HCT116 (cell line): ENCODE results near the gene CORO6. TPM values are rescaled to one million over a fixed set of nuclear protein-coding genes. Genes with fewer than 3 reads are reported as not detected.

ENCODE experiments used
- ATAC-seq: fragments of 200-7000 bp; cut with Tn5 transposase; 2 replicates; pipeline ENCODE4 v1.9.1; 2020; ENCODE audit warnings: mild to moderate bottlenecking, moderate library complexity
- BruUV-seq: library from RNA; stranded (reverse); fragments of 400-500 nt; replicated peaks from 2 replicates; lab custom pipeline; 2021; lab: Mats Ljungman, UMichigan
- CTCF ChIA-PET: fragments of 300-600 bp; sonication (Branson Sonifier 250); formaldehyde crosslinking; loops from one replicate; lab custom pipeline; 2021; ENCODE audit warnings: antibody characterized with exemption; lab: Charles Lee
- POLR2A ChIA-PET: fragments of 300-600, 350-600 bp; sonication (Branson Sonifier 250); formaldehyde crosslinking; loops from one replicate; lab custom pipeline; 2021; ENCODE audit warnings: antibody characterized with exemption; lab: Charles Lee
- RAD21 ChIA-PET, 2 experiments: fragments of 300-600 bp; sonication (Branson Sonifier 250); formaldehyde crosslinking; loops; one replicate each; lab custom pipeline; 2023; ENCODE audit warnings: low total read pairs in 2 of 2; ENCODE audit not compliant: uncharacterized antibody in 2 of 2, unreplicated experiment in 2 of 2, low non-redundant PET in 1 of 2; lab: Charles Lee
- DNase-seq: peaks from one replicate; pipeline ENCODE4 v3.0.0-alpha.2; 2010; ENCODE audit warnings: low read depth, low spot score
- H2AFZ ChIP-seq: fragments of 200-600 bp; shearing (Covaris generic), sonication (generic); 2 replicates; pipeline ENCODE4 v1.6.1; 2017; ENCODE audit warnings: low read depth, mixed run types, mixed read lengths, antibody characterized with exemption, low read length; ENCODE audit not compliant: poor library complexity, severe bottlenecking
- H3K27ac ChIP-seq: 2 replicates; pipeline ENCODE4 v1.5.1; 2012; ENCODE audit warnings: low read depth, low read length
- H3K27me3 ChIP-seq: fragments of 200-600 bp; sonication (generic); 2 replicates; pipeline ENCODE4 v1.6.1; 2016; ENCODE audit warnings: mixed run types, low read length, mixed read lengths; ENCODE audit not compliant: insufficient read depth
- H3K36me3 ChIP-seq, 2 experiments: fragments of 200-500 bp in 1 of 2; fragments of 200-600 bp in 1 of 2; sonication (Bioruptor generic) in 1 of 2; sonication (generic) in 1 of 2; 2 replicates each; pipeline versions ENCODE4 v1.5.1 to v1.6.1; 2014 to 2016; ENCODE audit warnings: low read length in 2 of 2, inconsistent platforms in 1 of 2, mixed read lengths in 1 of 2, mixed run types in 1 of 2; ENCODE audit not compliant: insufficient read depth in 2 of 2, control insufficient read depth in 1 of 2
- H3K4me1 ChIP-seq, 2 experiments: fragments of 200-600 bp in 1 of 2; sonication (generic) in 1 of 2; 2 replicates each; pipeline versions ENCODE4 v1.5.1 to v1.6.1; 2012 to 2017; ENCODE audit warnings: low read length in 2 of 2, inconsistent platforms in 1 of 2, mild to moderate bottlenecking in 1 of 2, mixed read lengths in 1 of 2, mixed run types in 1 of 2, moderate library complexity in 1 of 2; ENCODE audit not compliant: insufficient read depth in 2 of 2, control insufficient read depth in 1 of 2
- H3K4me2 ChIP-seq: fragments of 200-600 bp; sonication (generic); 2 replicates; pipeline ENCODE4 v1.6.1; 2017; ENCODE audit warnings: mixed run types, low read length, mixed read lengths
- H3K4me3 ChIP-seq, 2 experiments: fragments of 200-600 bp in 1 of 2; sonication (generic) in 1 of 2; replicated peaks in 1 of 2; 2 replicates each; pipeline ENCODE4 v1.5.1; 2011 to 2016; ENCODE audit warnings: low read length in 2 of 2, control low read depth in 1 of 2, low read depth in 1 of 2, mild to moderate bottlenecking in 1 of 2, mixed read lengths in 1 of 2, mixed run types in 1 of 2
- H3K79me2 ChIP-seq: fragments of 200-600 bp; sonication (generic); 2 replicates; pipeline ENCODE4 v1.6.1; 2017; ENCODE audit warnings: mild to moderate bottlenecking, mixed run types, low read length, moderate library complexity, mixed read lengths; ENCODE audit not compliant: insufficient read depth
- H3K9ac ChIP-seq: fragments of 200-600 bp; sonication (generic); 2 replicates; pipeline ENCODE4 v1.6.1; 2016; ENCODE audit warnings: low read length, mixed read lengths
- H3K9me2 ChIP-seq: fragments of 200-600 bp; sonication (generic), shearing (Covaris generic); 2 replicates; pipeline ENCODE4 v1.6.1; 2017; ENCODE audit warnings: mixed run types, mild to moderate bottlenecking, moderate library complexity; ENCODE audit not compliant: insufficient read depth
- H3K9me3 ChIP-seq, 2 experiments: fragments of 200-500 bp in 1 of 2; fragments of 200-600 bp in 1 of 2; sonication (Bioruptor generic) in 1 of 2; sonication (generic) in 1 of 2; 2 replicates each; pipeline ENCODE4 v1.6.1; 2014 to 2017; ENCODE audit warnings: low read length in 2 of 2, mixed read lengths in 2 of 2, inconsistent platforms in 1 of 2, low read depth in 1 of 2, mild to moderate bottlenecking in 1 of 2, mixed run types in 1 of 2, moderate library complexity in 1 of 2; ENCODE audit not compliant: control insufficient read depth in 1 of 2, insufficient read depth in 1 of 2
- H4K20me1 ChIP-seq: fragments of 200-600 bp; sonication (generic), shearing (Covaris generic); 2 replicates; pipeline ENCODE4 v1.6.1; 2017; ENCODE audit warnings: mixed run types, mild to moderate bottlenecking, moderate library complexity; ENCODE audit not compliant: insufficient read depth
- CEBPB ChIP-seq: IDR thresholded peaks from 2 replicates; pipeline ENCODE4 v1.6.1; 2012; ENCODE audit warnings: low read depth
- ELF1 ChIP-seq: IDR thresholded peaks from 2 replicates; pipeline ENCODE4 v1.6.1; 2012; ENCODE audit warnings: low read depth, borderline replicate concordance
- EZH2 ChIP-seq: fragments of 200-600 bp; sonication (generic); IDR thresholded peaks from 2 replicates; pipeline ENCODE4 v1.6.1; 2017; ENCODE audit warnings: antibody characterized with exemption, mixed run types
- EZH2phosphoT487 ChIP-seq: fragments of 200-600 bp; IDR thresholded peaks from 2 replicates; pipeline ENCODE4 v1.6.1; 2018; ENCODE audit warnings: antibody characterized with exemption, borderline replicate concordance
- FOSL1 ChIP-seq: IDR thresholded peaks from 2 replicates; pipeline ENCODE4 v1.6.1; 2012; ENCODE audit warnings: low read depth
- JUND ChIP-seq: IDR thresholded peaks from 2 replicates; pipeline ENCODE4 v1.6.1; 2012
- MAX ChIP-seq: IDR thresholded peaks from 2 replicates; pipeline ENCODE4 v1.6.1; 2012
- POLR2A ChIP-seq: IDR thresholded peaks from 2 replicates; pipeline ENCODE4 v1.7.0; 2011; ENCODE audit warnings: borderline replicate concordance; ENCODE audit not compliant: insufficient read depth, insufficient read length; ENCODE audit errors: extremely low read depth
- POLR2AphosphoS5 ChIP-seq: IDR thresholded peaks from 2 replicates; pipeline ENCODE4 v1.6.1; 2011; ENCODE audit warnings: mild to moderate bottlenecking, low read depth, low read length, moderate library complexity
- RAD21 ChIP-seq: IDR thresholded peaks from 2 replicates; pipeline ENCODE4 v1.6.1; 2012; ENCODE audit warnings: low read depth, mild to moderate bottlenecking
- SIN3A ChIP-seq: IDR thresholded peaks from 2 replicates; pipeline ENCODE4 v1.6.1; 2012; ENCODE audit warnings: low read depth
- SP1 ChIP-seq: IDR thresholded peaks from 2 replicates; pipeline ENCODE4 v1.6.1; 2012; ENCODE audit warnings: low read depth
- SRF ChIP-seq: IDR thresholded peaks from 2 replicates; pipeline ENCODE4 v1.6.1; 2012; ENCODE audit warnings: low read depth
- TCF7L2 ChIP-seq: IDR thresholded peaks from 2 replicates; pipeline ENCODE4 v1.7.0; 2011; ENCODE audit warnings: borderline replicate concordance, inconsistent platforms; ENCODE audit not compliant: insufficient read depth, insufficient read length; ENCODE audit errors: extremely low read depth
- YY1 ChIP-seq: IDR thresholded peaks from 2 replicates; pipeline ENCODE4 v1.6.1; 2011; ENCODE audit warnings: low read length, low read depth, moderate library complexity, mild to moderate bottlenecking; ENCODE audit not compliant: insufficient replicate concordance; ENCODE audit errors: extremely low read depth
- ZFX ChIP-seq: fragments of 450-650 bp; IDR thresholded peaks from 2 replicates; pipeline ENCODE4 v1.6.1; 2017
- ZNF274 ChIP-seq: fragments of 200-500 bp; sonication (Bioruptor generic); IDR thresholded peaks from 2 replicates; pipeline ENCODE4 v1.6.1; 2014; ENCODE audit warnings: mild to moderate bottlenecking, low read depth, low read length, inconsistent platforms
- intact Hi-C: fragments of 100-400 bp; cut with micrococcal nuclease; formaldehyde crosslinking; loops from 2 replicates; pipeline ENCODE4 v1.10.0; 2022
- total RNA-seq: library from RNA; stranded (reverse); gene quantifications from one replicate; pipeline ENCODE4 v1.2.1, GENCODE V29; 2021; ENCODE audit not compliant: unreplicated experiment
- TF ChIP-seq, protein P1 (sequence below): IDR thresholded peaks from 2 replicates; pipeline ENCODE4 v1.6.1; 2012
- TF ChIP-seq, protein P2 (sequence below): IDR thresholded peaks from 2 replicates; pipeline ENCODE4 v1.6.1; 2012; ENCODE audit warnings: low read depth
- TF ChIP-seq, protein P3 (sequence below), 3 experiments: fragments of 200-600 bp in 1 of 3; sonication (generic) in 1 of 3; IDR thresholded peaks in 2 of 3; conservative IDR thresholded peaks in 1 of 3; 2 replicates each; pipeline ENCODE4 v1.5.1; 2012 to 2017; ENCODE audit warnings: low read depth in 2 of 3, low read length in 2 of 3, antibody characterized with exemption in 1 of 3, borderline replicate concordance in 1 of 3, control low read depth in 1 of 3, mild to moderate bottlenecking in 1 of 3, mixed read lengths in 1 of 3, mixed run types in 1 of 3, moderate library complexity in 1 of 3; ENCODE audit not compliant: insufficient read depth in 1 of 3

CORO6 gene
- total RNA-seq, 1 experiment from 2014 or later = 8.7 TPM

- BruUV-seq = no TSS peak
- intact Hi-C loops = loop anchor here (1.0 kb wide), 3 partner anchors 38 to 351 kb away; no protein-coding TSS in a partner anchor
Observed at GRCh38 chr17:29579866-29580771, 42.6 kb downstream of the CORO6 start.

More at GRCh38 chr17:29579866-29580771, 42.6 kb downstream of the CORO6 start:
- peak overlapping the region; percentile 37 for H3K27ac ChIP-seq
- TF ChIP-seq, protein P1, sequence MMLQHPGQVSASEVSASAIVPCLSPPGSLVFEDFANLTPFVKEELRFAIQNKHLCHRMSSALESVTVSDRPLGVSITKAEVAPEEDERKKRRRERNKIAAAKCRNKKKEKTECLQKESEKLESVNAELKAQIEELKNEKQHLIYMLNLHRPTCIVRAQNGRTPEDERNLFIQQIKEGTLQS = no peak
- TF ChIP-seq TCF7L2 (no peak), CEBPB (no peak), FOSL1 (no peak), SP1 (no peak), POLR2A (no peak), POLR2AphosphoS5 (no peak), MAX (peak; percentile 94), JUND (no peak), YY1 (no peak), ZFX (peak; percentile 46; the same call in 1 of the 2 replicates), EZH2phosphoT487 (no peak), EZH2 (no peak), ELF1 (no peak), SRF (no peak), ZNF274 (no peak), RAD21 (peak; percentile 95), SIN3A (no peak)
- TF ChIP-seq, protein P2, sequence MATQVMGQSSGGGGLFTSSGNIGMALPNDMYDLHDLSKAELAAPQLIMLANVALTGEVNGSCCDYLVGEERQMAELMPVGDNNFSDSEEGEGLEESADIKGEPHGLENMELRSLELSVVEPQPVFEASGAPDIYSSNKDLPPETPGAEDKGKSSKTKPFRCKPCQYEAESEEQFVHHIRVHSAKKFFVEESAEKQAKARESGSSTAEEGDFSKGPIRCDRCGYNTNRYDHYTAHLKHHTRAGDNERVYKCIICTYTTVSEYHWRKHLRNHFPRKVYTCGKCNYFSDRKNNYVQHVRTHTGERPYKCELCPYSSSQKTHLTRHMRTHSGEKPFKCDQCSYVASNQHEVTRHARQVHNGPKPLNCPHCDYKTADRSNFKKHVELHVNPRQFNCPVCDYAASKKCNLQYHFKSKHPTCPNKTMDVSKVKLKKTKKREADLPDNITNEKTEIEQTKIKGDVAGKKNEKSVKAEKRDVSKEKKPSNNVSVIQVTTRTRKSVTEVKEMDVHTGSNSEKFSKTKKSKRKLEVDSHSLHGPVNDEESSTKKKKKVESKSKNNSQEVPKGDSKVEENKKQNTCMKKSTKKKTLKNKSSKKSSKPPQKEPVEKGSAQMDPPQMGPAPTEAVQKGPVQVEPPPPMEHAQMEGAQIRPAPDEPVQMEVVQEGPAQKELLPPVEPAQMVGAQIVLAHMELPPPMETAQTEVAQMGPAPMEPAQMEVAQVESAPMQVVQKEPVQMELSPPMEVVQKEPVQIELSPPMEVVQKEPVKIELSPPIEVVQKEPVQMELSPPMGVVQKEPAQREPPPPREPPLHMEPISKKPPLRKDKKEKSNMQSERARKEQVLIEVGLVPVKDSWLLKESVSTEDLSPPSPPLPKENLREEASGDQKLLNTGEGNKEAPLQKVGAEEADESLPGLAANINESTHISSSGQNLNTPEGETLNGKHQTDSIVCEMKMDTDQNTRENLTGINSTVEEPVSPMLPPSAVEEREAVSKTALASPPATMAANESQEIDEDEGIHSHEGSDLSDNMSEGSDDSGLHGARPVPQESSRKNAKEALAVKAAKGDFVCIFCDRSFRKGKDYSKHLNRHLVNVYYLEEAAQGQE = no peak
- TF ChIP-seq, protein P3, sequence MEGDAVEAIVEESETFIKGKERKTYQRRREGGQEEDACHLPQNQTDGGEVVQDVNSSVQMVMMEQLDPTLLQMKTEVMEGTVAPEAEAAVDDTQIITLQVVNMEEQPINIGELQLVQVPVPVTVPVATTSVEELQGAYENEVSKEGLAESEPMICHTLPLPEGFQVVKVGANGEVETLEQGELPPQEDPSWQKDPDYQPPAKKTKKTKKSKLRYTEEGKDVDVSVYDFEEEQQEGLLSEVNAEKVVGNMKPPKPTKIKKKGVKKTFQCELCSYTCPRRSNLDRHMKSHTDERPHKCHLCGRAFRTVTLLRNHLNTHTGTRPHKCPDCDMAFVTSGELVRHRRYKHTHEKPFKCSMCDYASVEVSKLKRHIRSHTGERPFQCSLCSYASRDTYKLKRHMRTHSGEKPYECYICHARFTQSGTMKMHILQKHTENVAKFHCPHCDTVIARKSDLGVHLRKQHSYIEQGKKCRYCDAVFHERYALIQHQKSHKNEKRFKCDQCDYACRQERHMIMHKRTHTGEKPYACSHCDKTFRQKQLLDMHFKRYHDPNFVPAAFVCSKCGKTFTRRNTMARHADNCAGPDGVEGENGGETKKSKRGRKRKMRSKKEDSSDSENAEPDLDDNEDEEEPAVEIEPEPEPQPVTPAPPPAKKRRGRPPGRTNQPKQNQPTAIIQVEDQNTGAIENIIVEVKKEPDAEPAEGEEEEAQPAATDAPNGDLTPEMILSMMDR (IDR thresholded peaks at IDR 0.05 in 2 of 3, conservative IDR thresholded peaks at IDR 0.05 in 1 of 3; ENCODE audit: borderline replicate concordance in 1 of 3, insufficient read depth in 1 of 3, low read depth in 2 of 3, low read length in 2 of 3) = peak; percentile 88
- no peak overlapping the region for H3K4me3 ChIP-seq
- DNase-seq = peak; percentile 67
- RAD21 ChIA-PET = interaction anchor here in 1 of 2 experiments (0.7 to 1.0 kb wide), 2 partner anchors 224 to 352 kb away, joined by 4 read pairs; no protein-coding TSS in a partner anchor
- H3K36me3 ChIP-seq = peaks cover 9 to 10% of the 10 kb centered on the region in 2 experiments; a peak in 2 of 4 replicates
- CTCF ChIA-PET = interaction anchor here (0.9 to 6.0 kb wide), 7 partner anchors 11 to 513 kb away, joined by 3 to 38 read pairs (median 7); partner anchors contain the start of gene ANKRD13B
- no peak overlapping the region for H2AFZ ChIP-seq
- no peaks in the 10 kb centered on the region for H3K9me2 ChIP-seq
- POLR2A ChIA-PET = interaction anchor here (2.0 kb wide), 1 partner anchor 12 kb away, joined by 6 read pairs; the partner anchor contains the start of gene ANKRD13B
- peak; percentile 97 for ATAC-seq
- peak overlapping the region; percentile 29; the same call in 1 of the 2 replicates for H3K9ac ChIP-seq
- H3K4me1 ChIP-seq = peaks cover 5 to 26% of the 10 kb centered on the region in 2 experiments; a peak in 3 of 4 replicates
- H3K9me3 ChIP-seq = no peaks in the 10 kb centered on the region
- H3K4me2 ChIP-seq = no peak overlapping the region; the same call in 1 of the 2 replicates
- H3K27me3 ChIP-seq = no peaks in the 10 kb centered on the region
- H3K79me2 ChIP-seq = peaks cover 23% of the 10 kb centered on the region; the same call in 1 of the 2 replicates
- no peaks in the 10 kb centered on the region for H4K20me1 ChIP-seq
